Measurements from ENCODE around the gene IFI6.

- TF ChIP-seq EZH2 (IDR thresholded peaks at IDR 0.05; ENCODE audit: insufficient read depth, poor library complexity, severe bottlenecking) (no peak), EZH2phosphoT487 (IDR thresholded peaks at IDR 0.05; ENCODE audit: insufficient read depth, low read depth) (no peak)
These were observed 19.7 kb downstream of the IFI6 start for GRCh38 chr1:27652111-27652864.
